Transverse colon (tissue), 4 donors: Measurements from ENCODE around the gene FAM117B. TPM values are rescaled to one million over a fixed set of nuclear protein-coding genes. Genes with fewer than 3 reads are reported as not detected.

Source experiments
- DNase-seq: peaks from one replicate; pipeline ENCODE4 v3.0.0-alpha.2; 2019
- H3K27ac ChIP-seq, 4 donors: fragments of 200-600 bp; sonication (generic); 2 replicates each; pipeline ENCODE4 v1.5.1; 2016 to 2018; ENCODE audit warnings: inconsistent platforms in 4 of 4
- H3K27me3 ChIP-seq: fragments of 200-600 bp; sonication (generic); 2 replicates; pipeline ENCODE4 v1.5.1; 2017; ENCODE audit warnings: inconsistent platforms
- H3K36me3 ChIP-seq, 4 donors: fragments of 200-600 bp; sonication (generic); 2 replicates each; pipeline ENCODE4 v1.5.1; 2017 to 2019; ENCODE audit warnings: inconsistent platforms in 4 of 4
- H3K4me1 ChIP-seq, 4 donors: fragments of 200-600 bp; sonication (generic); 2 replicates each; pipeline ENCODE4 v1.5.1; 2017 to 2020; ENCODE audit warnings: inconsistent platforms in 4 of 4
- H3K4me3 ChIP-seq, 4 donors: fragments of 200-600 bp; sonication (generic); 1 replicate in 1 of 4; 2 replicates in 3 of 4; pipeline versions ENCODE4 v1.5.1 to v1.6.1; 2017 to 2019; ENCODE audit warnings: inconsistent platforms in 4 of 4
- H3K9me3 ChIP-seq, 2 donors: fragments of 200-600 bp; sonication (generic); 2 replicates each; pipeline ENCODE4 v1.5.1; 2017 to 2019; ENCODE audit warnings: inconsistent platforms in 2 of 2
- EP300 ChIP-seq: sonication (generic); formaldehyde crosslinking; IDR thresholded peaks from one replicate; pipeline ENCODE4 v1.6.1; 2017; ENCODE audit warnings: antibody characterized with exemption, low read depth
- POLR2A ChIP-seq: fragments of 450-650 bp; IDR thresholded peaks from one replicate; pipeline ENCODE4 v1.6.1; 2016; ENCODE audit warnings: antibody characterized with exemption, mild to moderate bottlenecking, moderate library complexity
- POLR2AphosphoS5 ChIP-seq, 3 donors: sonication (generic); formaldehyde crosslinking; IDR thresholded peaks; one replicate each; pipeline ENCODE4 v1.6.1; 2016; ENCODE audit warnings: antibody characterized with exemption in 3 of 3
- WGBS, 2 donors: methylation state at CpG; one replicate each; pipeline ENCODE4 v1.1.5; 2018; ENCODE audit warnings: low coverage in 1 of 2; 5-methylcytosine and 5-hydroxymethylcytosine counted together
- in situ Hi-C, 4 donors: fragments of 200-750 bp; cut with MboI; loops; one replicate each; pipeline versions ENCODE4 v1.15.0 to v1.15.1; 2017; ENCODE audit warnings: low sequenced_read_pairs in 3 of 4, low pct_ligation_motif_present in 1 of 4, low pct_unique_long_range_greater_than_20kb in 1 of 4
- intact Hi-C: fragments of 100-400 bp; cut with DNase I; formaldehyde crosslinking; loops from one replicate; pipeline ENCODE4 v1.15.1; 2023; ENCODE audit warnings: low total_unique reads
- total RNA-seq, 4 donors: library from RNA; depleted of rRNA; stranded (reverse); fragments of >200 nt; gene quantifications; one replicate each; pipeline ENCODE4 v1.1.0, GENCODE V29; 2016
- TF ChIP-seq, protein P1 (sequence below), 5 experiments: fragments of 200-600 bp in 3 of 5; fragments of 450-650 bp in 2 of 5; sonication (generic) in 3 of 5; IDR thresholded peaks; 1 replicate in 2 of 5; 2 replicates in 3 of 5; pipeline ENCODE4 v1.5.1; 2016 to 2017; ENCODE audit warnings: antibody characterized with exemption in 5 of 5, inconsistent platforms in 3 of 5, mild to moderate bottlenecking in 2 of 5, moderate library complexity in 1 of 5

FAM117B gene
- total RNA-seq, 4 donors from 2014 or later: 11.1 to 21.3 (median 18.1) TPM

DNA sequence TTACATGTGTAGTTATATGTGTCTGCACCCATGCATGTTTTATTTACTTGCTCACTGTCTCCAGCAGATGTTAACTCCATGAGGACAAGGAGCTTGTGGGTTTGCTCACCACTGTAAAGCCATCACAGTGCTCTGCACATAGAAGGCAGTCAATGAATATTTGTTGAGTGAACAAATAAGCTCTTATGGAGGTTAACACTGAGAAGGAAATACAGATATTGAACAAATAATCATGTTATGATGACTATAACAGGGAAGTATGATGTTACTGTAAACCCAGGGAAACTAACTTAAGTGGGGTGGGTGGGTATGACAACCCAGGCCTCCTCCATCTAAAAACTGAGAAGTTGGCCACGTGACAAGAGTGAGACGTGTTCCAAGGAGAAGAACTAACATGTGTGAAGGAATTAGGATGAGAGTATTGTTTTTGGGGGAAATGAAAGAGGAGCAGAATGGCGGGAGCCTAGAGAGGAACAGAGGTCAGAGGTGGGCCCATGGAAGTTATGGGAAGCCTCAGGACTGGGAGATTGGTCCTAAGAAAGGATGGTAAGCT lies 6.0 kb upstream of the FAM117B start:
- TF ChIP-seq POLR2A (no peak), EP300 (no peak), POLR2AphosphoS5 (IDR thresholded peaks at IDR 0.05) (no peak)
- TF ChIP-seq, protein P1, sequence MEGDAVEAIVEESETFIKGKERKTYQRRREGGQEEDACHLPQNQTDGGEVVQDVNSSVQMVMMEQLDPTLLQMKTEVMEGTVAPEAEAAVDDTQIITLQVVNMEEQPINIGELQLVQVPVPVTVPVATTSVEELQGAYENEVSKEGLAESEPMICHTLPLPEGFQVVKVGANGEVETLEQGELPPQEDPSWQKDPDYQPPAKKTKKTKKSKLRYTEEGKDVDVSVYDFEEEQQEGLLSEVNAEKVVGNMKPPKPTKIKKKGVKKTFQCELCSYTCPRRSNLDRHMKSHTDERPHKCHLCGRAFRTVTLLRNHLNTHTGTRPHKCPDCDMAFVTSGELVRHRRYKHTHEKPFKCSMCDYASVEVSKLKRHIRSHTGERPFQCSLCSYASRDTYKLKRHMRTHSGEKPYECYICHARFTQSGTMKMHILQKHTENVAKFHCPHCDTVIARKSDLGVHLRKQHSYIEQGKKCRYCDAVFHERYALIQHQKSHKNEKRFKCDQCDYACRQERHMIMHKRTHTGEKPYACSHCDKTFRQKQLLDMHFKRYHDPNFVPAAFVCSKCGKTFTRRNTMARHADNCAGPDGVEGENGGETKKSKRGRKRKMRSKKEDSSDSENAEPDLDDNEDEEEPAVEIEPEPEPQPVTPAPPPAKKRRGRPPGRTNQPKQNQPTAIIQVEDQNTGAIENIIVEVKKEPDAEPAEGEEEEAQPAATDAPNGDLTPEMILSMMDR (IDR thresholded peaks at IDR 0.05): no peak
- DNase-seq: no peak
- Histone ChIP-seq H3K4me1 (no peaks in the 10 kb centered on the region), H3K27me3 (no peaks in the 10 kb centered on the region), H3K27ac (no peak overlapping the region), H3K9me3 (no peaks in the 10 kb centered on the region), H3K4me3 (no peak overlapping the region), H3K36me3 (no peaks in the 10 kb centered on the region)
- intact Hi-C loops (no loop called here), in situ Hi-C loops (no loop called here)
- 78 to 81% methylated on average over 3 of the region's 3 CpGs for WGBS, 2 donors

DNA sequence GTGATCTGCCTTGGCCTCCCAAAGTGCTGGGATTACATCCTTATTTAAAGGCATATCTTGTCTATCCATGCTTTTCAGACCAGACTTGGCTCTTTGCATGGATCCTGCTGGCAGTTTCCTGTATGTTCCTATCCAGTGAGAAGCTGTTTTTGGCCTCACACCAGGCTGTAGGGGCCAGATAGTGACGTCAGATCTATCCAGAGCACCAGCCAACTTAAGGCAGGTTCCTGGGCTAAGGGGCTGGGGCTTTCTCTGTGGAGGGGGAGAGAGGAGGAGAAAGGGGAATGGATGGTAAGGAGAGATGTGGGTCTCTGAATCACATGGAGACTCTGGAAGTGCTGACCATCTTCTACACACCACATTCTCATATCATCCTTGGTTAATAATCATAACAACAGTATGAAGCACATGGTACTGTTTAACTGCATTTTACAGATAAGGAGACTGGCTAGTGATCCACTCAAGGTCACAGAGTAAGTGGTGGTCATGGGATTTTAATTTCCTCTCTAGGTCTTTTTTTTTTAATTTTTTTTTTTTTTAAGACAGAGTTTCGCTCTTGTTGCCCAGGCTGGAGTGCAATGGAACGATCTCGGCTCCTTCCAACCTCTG lies 2.0 kb upstream of the FAM117B start:
- 91 to 94% methylated on average over 3 to 4 of the region's 4 CpGs for WGBS, 2 donors

DNA sequence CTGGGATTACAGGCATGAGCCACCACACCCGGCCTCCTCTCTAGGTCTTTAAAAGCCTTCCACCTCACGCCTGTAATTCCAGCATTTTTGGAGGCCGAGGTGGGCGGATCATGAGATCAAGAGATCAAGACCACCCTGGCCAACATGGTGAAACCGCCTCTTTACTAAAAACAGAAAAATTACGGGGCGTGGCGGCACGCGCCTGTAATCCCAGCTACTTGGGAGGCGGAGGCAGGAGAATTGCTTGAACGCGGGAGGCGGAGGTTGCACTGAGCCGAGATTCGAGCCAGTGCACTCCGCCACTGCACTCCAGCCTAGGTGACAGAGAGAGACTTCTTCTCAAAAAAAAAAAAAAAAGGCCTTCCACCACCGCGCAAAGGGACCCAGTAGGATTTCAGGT lies 1.3 kb upstream of the FAM117B start:
- WGBS, 2 donors: 98% methylated on average over 19 of the region's 19 CpGs; no CpG with 5 or more reads in 1 of the 2 donors
- no peak for DNase-seq

More for the DNA sequence above, 2.0 kb upstream of the FAM117B start:
- Histone ChIP-seq H3K27ac (no peak overlapping the region), H3K27me3 (no peaks in the 10 kb centered on the region), H3K4me3 (no peak overlapping the region), H3K9me3 (no peaks in the 10 kb centered on the region), H3K4me1 (peaks cover 0 to 20% (median 17%) of the 10 kb centered on the region in 4 donors), H3K36me3 (no peaks in the 10 kb centered on the region)
- in situ Hi-C loops (no loop called here), intact Hi-C loops (no loop called here)
- no peak for DNase-seq
- no peak for TF ChIP-seq EP300
- no peak for TF ChIP-seq POLR2A
- TF ChIP-seq, protein P1 (IDR thresholded peaks at IDR 0.05): no peak
- TF ChIP-seq POLR2AphosphoS5 (IDR thresholded peaks at IDR 0.05): no peak

More for the DNA sequence above, 1.3 kb upstream of the FAM117B start:
- TF ChIP-seq, protein P1 (IDR thresholded peaks at IDR 0.05): no peak
- TF ChIP-seq EP300: no peak
- no peak for TF ChIP-seq POLR2AphosphoS5 (IDR thresholded peaks at IDR 0.05)
- no peak for TF ChIP-seq POLR2A
- Histone ChIP-seq H3K27me3 (no peaks in the 10 kb centered on the region), H3K9me3 (no peaks in the 10 kb centered on the region), H3K27ac (peak overlapping the region in 1 of 4 donors; percentile 95), H3K4me3 (no peak overlapping the region), H3K4me1 (peaks cover 0 to 27% (median 20%) of the 10 kb centered on the region in 4 donors), H3K36me3 (no peaks in the 10 kb centered on the region)
- intact Hi-C loops (no loop called here), in situ Hi-C loops (no loop called here)
